HG03097 (cell line): ENCODE results near the gene ATP1A1.
A peak's percentile ranks its signal among the peaks of the same experiment; 100 is the strongest.

Source experiments
- ATAC-seq: cut with Tn5 transposase; IDR thresholded peaks from one replicate; pipeline ENCODE4 v1.9.1; 2021; ENCODE audit not compliant: unreplicated experiment, low FRiP score

ATP1A1 gene

GRCh38 chr1:116370181-116370580 is 2.9 kb upstream of the ATP1A1 start:
- ATAC-seq, result no peak

- ATAC-seq, result no peak
These were observed 1.3 kb upstream of the ATP1A1 start for GRCh38 chr1:116371752-116372151.

- ATAC-seq, result no peak
These were observed 853 bp upstream of the ATP1A1 start for GRCh38 chr1:116372191-116372590.

DNA sequence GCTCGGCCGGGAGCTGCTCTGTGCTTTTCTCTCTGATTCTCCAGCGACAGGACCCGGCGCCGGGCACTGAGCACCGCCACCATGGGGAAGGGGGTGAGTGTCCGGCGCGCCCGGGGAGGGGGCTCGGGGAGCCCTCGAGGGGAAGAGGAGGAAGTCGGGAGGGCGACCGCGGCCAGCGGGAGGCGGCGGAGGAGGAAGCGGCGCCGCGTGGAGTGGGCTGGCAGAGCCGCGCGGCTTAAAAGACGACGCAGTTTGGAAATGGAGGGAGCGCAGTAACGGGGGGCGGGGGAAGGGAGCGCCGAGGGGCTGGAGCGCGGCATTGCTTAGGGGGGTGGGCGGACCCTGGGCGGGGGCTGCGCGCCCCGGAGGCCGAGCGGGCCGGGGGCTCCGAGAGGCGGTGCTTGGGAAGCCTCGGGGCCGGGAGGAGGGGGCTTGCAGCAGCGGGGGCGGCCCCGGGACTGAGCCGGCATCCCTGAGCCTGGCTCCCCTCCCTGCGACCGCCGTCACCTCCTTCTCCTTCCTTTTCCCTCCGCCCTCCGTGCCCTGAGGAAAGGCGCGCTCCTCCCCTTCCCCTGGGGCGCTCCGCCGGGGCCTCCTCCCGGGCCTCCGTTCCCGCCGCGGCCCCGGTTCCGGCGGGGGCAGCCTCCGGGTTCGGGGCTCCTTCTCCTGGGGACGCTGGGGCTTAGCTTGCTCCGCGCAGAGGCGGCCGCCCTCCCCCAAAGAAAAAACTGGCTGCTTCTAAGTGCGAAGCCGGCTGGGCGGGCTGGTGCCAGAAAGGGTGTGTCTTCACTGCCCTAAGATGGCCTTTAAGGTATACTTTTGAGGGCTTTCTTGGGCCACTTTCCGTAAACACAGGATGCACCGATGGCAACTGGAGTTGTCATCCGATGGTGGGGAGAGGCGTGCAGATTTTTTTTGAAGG is 648 bp downstream of the ATP1A1 start:
- no peak for ATAC-seq

DNA sequence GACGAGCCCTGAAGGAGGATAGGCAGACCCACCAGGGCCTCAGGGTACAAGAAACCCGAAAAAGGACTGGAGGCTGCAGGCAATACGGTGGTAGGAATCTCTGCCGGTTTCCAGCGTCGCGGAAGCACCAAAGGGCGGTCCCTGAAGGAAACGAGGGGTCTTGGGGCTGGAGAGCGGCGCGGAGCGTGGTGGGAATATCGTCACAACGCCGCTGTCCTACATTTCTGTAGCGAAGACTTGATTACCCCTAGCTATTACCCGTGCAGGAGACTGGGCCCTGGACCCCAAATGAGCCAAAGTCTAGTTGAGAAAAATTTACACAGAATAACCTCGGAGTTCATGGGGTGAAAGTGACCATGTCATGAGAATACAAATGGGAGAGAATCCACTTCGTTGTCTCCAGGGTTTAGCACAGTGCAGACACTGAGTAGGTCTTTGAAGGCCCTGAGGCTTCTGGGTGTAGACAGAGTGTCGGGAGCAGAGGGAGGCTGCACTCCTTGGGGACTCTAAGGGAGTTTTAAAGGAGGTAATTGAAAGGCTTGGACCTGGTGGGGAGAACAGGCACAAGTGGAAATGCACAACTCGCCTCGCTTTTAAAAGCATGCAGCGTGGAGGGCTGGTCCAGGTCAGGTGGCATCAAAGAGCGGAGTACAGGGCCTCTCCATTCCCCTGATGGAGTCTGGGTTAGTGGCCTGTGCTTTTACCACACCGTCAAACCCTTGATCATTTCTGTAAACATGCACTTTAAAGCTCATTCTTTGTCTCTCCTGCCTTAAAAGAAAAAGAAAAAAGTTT is 1.5 kb downstream of the ATP1A1 start:
- no peak for ATAC-seq

GRCh38 chr1:116375148-116375886 is 2.3 kb downstream of the ATP1A1 start:
- no peak for ATAC-seq

DNA sequence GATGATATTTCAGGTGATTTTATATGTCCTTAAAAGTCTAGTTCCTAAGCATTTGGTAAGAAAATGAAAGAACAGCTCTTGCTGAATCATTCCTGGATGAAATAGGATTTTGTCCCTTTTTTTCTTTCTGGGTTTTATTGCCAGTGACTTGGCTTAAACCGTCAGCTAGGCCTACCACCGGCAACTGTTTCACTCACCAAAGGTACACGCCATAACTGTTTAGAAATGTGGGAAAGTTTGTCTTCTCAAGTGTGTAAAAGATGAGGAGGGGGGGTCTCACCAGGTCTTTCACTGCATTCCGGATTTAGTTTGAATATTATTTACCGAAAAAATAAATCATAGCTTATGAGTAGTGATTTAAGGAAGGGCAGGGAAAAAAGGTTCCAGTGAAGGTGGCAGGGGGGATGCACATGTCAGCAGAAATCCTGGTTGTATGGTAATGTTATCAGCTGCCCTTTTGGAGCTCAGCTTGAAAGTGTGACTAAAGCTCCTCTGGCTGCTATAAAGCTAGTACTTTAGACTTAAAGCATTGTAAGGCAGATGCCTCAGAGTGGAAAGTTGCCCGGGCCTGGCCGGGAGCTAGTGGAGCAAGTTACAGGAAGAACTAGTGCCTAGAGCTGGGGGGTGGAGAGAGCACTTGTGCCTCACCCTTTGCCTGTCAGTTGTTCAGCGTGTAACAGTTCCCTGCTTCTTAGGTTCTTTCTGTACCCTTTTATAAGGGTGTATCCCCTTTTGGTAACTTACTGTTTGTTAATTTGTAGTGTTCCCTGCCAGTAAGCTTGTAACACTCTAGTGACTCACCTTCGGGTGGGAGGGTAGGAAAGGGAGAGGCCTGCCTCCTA is 3.1 kb downstream of the ATP1A1 start:
- ATAC-seq, result no peak

GRCh38 chr1:116376729-116377086 is 3.7 kb downstream of the ATP1A1 start:
- ATAC-seq, result no peak

DNA sequence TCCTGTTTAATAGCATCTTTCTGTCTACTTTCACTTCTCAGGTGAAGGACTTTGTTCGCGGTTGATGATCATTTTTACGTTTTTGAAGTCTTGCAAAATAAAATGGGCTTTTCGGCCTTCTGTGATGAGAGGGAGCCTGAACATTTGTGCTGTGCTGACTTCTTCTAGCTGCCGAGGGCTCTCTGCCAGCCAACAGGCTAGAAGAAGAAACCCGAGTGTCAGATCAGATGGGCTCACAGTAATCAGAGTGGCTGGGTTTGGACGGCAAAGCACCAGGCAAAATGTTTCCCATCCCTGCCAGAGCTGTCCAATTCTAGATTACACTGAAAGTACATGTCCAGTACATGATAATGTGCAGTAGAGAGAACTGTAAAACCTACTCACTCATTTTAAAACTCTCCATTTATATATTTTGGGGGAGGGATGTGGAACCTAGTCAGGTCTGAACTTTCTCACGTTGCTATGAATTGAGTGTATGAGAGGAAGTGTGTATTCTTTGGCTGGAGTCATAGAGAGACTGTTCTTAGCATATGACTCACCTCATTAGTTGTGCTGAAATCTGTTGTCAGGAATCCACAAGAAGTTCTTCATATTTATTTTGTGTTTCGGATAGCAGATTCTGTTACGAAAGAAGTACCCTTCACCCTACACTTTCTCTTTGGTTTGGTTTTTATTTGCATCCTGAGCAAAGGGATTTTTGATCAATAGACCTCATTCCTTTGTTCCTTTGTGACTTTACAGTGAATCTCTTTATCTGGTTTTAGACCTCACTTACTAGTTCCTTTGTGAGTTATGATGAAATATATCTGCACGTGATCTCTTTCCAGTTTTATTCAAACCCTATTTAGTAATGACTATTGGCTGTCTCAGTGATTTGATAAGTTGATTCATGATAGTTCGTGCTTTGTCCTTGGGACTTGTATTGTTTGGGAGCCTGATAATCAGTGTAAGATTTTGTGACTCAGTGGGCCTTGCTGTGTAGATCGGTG is 4.8 kb downstream of the ATP1A1 start:
- ATAC-seq, result peak; percentile 67

DNA sequence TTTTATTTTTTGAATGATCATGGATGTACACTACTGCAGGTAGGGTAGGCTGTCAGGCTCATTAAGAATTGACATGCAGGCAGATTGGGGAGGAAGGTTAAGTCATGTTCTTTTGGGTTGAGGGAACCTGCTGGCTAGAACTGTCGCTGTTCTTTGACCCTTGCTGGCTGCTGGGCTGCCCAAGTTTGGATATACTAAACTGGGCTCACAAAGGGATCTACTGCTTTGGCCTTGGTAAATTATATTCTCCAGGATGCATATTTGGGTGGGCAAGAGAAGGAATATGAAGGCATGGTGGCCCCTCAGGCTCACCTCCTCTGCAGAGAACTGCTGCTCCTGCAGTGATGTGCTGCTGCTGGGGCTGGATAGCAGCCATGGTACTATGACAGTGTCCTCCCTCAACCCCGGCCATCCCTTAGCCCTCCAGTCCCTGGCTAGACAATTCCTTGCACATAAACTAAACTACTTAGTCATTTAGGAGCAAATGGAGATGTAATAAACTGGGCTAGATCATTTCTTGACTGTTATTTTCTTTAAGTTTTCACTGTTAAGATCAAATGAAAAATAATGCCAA is 6.1 kb downstream of the ATP1A1 start:
- no peak for ATAC-seq

DNA sequence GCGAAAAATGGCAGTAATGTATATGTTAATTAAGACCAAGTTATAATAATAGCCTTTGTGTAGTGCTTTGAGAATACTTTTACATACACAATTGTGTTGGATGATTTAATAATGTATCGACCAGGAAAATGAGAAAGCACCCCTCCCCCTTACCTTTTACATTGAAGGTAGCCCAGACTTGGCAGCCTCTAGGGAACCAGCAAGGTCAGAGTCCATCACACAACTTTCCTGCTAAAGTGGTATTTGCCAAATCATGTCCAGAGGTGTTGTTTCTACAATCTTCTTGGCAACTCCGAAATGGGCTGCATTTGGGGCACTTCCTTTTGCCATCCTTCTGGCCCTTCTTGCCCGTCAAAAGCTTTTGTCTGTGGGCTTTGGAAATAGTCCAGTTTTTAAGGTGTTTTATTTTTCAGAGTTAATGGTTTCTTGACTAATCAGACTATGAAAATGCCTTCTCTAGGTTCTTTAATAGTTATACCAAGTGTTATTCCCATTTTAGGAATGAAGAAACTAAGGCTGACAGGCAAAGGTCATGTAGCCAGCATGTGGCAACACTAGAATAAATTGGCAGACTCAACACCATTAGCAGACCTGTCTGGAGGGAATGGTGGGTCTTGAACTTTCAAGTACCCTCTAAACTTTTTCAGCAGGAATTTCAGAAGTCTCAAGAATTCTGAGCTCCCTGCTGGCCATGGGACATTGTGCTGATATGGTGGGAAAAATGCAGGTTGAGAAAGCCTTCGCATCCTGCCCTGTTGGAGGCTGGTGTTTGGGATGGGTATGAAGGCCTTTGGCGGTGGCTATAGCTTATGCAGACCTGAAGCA is 6.8 kb downstream of the ATP1A1 start:
- ATAC-seq, result no peak

DNA sequence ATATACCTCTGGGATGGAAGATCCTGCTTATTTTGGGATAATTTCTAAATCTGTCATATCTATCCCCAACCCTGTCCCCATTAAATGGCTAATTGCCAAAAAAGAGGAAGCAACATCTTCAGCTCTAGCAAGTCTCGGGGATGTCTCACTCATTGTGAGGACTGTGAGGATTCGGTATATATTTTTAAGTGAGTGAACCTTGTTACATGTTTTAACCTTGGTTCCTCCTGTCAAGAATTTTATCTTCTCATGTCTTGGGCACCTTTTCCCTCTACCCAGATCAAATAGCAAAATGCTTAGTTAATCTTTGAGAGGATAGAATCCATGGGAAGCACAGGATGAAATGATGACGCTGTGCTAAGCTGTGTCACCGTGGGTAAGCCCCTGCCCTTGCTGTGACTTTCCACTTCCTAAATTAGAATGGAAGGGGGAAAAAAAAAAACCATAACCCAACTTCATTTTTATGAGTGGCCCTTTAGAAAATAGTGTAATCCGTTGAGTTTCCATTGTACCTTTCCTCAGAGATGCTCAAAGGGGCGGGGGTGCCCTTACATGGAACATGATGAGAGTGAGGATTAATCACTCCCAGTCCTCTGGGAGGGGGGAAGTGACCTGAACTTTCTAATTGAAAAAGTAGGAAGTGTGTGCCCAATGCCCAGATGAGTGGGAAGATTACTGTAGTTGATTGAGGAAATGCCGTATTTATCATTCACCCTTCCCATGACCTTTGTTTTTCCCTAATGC is 7.6 kb downstream of the ATP1A1 start:
- no peak for ATAC-seq

GRCh38 chr1:116382321-116382720 is 9.3 kb downstream of the ATP1A1 start:
- no peak for ATAC-seq

DNA sequence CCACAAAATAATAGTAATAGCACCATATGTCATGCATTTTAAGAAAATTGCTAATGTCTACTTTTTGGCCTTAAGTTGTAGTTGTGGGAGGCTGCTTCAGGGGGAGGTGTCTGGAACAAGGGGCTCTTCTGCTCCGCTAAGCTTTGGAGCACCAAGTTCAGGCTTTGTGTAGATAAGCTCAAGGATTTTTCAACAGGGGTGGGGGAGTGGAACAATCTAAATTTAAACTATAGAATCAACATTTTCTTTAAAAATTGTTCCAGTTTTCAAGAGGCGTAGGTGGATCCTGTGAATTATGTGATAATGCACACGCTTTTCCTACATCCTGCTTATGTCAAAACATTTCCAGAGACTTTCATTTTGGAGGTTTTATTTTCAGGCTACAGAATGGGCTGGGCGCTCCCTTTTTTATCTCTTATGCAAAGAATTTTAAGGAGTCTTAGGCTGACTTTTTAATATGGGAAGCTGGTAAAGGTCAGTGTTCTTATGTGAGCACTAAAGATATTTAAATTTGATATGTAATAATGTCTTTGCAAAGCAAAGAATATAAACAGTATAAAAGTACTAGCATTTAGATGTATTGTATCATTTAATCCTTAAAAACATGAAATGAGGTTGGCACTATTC is 9.9 kb downstream of the ATP1A1 start:
- ATAC-seq, result no peak

GRCh38 chr1:116386042-116386441 is 13.0 kb downstream of the ATP1A1 start:
- no peak for ATAC-seq

DNA sequence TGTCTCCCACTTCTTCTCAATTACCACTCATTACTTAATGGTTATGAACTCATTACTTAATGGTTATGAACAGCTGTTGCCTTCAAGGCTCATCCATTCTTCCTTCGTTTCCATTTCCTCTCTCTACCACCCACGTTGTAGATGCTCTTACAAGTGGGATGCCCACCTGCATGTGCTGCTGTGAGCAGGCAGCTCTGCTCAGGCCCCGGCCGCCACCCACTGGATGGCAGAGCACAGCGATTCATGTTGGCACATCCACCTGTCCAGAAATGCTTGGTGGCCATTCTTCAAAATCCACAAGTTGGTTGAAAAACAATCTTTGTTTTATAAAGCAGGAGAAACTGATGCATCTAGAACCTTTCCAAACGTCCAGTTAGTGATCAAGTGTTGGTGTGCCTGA is 14.5 kb downstream of the ATP1A1 start:
- ATAC-seq, result no peak

DNA sequence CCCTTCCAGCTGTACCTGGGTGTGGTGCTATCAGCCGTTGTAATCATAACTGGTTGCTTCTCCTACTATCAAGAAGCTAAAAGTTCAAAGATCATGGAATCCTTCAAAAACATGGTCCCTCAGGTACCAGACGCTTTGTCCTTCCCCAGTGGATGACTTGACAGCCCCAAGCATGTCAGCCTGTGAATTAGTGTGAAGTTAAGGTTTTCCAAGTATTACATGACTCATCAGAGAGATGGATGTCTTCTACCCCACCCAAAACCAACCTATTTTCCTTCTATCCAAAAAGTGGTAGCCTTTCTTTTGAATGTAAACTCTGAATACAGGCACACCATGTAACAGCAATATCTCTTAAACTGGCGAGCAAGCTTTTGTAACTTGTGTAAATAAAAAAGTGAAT is 15.1 kb downstream of the ATP1A1 start:
- no peak for ATAC-seq
